Measurements from ENCODE around the gene C1orf159.

Gene C1orf159

DNA sequence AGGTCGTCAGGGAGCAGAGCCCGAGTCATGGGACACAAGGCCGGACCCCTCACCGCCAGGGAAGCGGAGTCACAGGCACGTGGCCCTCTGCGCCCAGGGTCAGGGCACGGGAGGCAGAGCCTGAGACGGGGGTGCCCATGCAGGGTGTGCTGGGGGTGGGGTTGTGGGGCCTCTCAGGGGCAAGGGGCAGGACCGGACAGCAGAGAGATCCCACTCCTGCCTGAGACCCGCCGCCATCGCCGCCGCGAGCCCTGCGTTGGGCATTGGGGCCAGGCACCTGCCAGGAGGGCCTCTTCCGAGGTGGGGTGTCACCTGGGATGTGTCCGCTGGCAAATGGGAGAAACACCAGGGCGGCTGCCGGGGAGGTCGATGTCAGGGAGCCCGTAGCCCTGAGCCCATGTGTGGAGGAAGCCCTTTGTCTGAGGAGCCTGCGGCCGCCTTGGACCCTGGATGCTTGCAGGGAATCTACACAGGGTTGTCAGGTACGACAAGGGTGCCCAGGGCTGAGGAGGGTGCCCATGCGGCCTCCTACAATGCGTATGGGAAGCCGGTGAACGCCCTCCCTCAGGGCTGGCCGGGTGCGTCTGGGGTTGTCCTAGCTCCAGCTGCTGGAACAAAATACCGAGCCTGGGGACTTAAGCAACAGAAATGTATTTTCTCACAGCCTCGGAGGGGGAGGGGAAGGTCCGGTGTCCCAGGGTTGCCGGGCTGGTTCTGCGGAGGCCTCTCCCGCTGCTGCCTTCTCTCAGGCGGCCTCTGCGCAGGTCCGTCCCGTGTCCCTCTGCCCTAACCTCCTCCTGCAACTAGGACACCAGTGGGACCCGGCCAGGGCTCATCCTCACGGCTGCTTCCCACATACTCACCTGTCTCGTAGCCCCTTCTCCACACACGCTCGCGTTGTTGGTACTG, 16.4 kb upstream of the C1orf159 start:
- no peak for DNase-seq

- no peak for DNase-seq
Observed at GRCh38 chr1:1130206-1131120, 14.6 kb upstream of the C1orf159 start.

GRCh38 chr1:1129381-1129821, 13.5 kb upstream of the C1orf159 start:
- no peak for DNase-seq

DNA sequence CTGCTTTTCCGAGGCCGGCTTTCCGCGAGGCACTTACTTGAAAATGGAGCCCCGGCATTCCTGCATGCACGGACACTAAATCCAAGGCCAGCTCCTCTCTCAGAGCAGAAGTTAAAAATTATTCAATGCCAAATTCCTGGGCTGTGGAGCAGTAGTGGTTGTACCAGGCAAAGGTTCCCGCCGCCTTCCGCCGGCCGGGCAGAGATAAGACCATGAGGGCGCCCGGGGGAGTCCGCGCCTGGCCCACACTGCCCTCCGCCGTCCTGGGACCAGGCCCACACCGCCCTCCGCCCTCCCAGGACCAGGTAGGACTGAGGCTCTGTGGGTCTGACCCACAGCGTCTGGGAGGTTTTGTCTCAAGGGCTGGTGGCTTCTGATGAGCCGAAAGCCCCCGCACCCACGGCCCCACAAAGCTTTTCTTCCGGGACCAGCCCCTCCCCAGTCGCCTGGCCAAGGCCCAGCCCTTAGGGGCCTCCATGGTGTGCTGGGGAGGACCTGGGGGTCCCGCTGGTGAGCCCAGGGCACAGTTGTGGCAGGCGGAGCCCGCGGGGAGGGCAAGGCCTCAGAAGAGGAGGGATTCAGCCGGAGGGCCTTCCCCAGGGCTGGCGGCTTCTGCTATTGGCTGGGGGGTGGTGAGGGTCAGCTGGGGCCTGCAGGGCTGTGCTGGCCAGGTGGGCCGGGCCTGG, 12.7 kb upstream of the C1orf159 start:
- no peak for DNase-seq

- DNase-seq = no peak
Observed at GRCh38 chr1:1127551-1128451, 11.9 kb upstream of the C1orf159 start.

- DNase-seq = no peak
Observed at GRCh38 chr1:1125945-1126344, 10.1 kb upstream of the C1orf159 start.

DNA sequence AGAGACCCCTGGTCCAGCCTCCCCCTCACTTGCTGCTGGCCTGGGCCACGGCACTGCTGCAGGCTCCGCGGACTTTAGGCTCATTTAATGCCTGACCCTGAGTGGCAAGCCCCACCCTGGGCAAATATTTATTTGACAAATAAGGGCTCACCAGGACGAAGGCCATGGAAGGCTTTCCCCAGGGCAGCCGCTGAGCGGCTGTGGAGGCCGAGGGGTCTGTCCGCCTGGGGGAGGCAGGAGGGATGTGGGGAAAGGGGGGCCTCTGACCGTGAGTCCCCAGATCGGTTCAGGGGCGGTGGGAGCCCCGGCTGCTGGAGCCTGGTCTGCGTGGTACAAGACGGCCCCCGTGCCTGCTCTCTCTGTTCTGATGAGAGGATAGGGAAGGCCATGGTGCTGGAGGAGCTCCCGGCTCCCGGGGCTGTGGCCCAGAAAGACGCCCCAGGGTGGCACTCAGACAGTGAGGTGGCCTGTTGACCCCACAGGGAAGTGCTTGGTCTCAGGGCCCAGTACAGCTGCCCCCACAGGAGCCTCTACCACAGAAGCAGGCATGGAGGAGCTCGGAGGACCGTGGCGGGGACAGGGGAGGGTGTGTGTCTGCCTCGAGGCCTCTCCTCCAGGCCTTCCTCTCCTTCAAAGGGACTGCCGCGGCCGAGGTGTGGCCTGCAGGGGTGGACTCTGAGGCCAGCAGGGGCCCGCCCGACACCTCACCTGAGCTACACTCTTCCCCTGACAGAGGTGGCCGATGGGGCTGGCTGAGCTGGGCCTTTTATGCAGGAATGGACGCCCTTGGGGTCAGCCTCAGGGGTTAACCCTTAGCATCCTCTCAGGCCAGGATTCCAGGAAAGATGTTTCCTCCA, 9.1 kb upstream of the C1orf159 start:
- DNase-seq = no peak

- no peak for DNase-seq
Observed at GRCh38 chr1:1124508-1124785, 8.6 kb upstream of the C1orf159 start.

DNA sequence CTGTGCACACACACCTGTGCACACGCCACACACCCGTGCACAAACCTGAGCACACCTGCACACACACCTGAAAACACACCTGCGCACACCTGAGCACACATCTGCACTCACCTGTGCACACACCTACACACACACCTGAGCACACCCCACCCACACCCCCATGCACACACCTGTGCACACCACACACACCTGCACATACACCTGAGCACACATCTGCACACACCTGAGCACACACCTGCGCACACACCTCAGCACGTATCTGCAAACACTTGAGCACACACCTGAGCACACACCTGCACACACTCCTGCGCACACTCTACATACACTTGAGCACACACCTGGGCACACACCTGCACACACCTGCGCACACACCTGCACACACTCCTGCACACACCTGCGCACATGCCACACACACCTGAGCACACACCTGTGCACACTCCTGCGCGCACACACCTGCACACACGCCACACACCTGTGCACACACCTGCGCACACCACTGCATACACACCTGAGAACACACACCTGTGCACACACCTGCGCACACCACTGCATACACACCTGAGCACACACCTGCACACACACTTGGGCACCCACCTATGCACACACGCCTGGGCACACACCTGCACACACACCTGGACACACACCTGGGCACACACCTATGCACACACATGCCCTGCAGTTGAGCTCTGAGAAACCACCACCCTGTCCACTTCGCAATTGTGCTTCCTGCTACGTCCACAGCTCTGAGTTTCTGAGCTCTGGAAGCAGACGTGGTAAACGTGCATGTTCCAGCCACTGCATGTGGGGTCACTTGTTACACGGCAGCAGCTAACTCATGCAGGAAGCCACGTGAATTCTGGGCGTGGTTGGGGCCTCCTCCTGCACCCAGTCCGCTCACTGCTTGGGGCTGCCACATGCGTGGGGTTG, 8.0 kb upstream of the C1orf159 start:
- DNase-seq = peak; percentile 47

- DNase-seq = no peak
Observed at GRCh38 chr1:1122981-1123480, 7.1 kb upstream of the C1orf159 start.

GRCh38 chr1:1122078-1122811, 6.4 kb upstream of the C1orf159 start:
- DNase-seq = peak; percentile 61

DNA sequence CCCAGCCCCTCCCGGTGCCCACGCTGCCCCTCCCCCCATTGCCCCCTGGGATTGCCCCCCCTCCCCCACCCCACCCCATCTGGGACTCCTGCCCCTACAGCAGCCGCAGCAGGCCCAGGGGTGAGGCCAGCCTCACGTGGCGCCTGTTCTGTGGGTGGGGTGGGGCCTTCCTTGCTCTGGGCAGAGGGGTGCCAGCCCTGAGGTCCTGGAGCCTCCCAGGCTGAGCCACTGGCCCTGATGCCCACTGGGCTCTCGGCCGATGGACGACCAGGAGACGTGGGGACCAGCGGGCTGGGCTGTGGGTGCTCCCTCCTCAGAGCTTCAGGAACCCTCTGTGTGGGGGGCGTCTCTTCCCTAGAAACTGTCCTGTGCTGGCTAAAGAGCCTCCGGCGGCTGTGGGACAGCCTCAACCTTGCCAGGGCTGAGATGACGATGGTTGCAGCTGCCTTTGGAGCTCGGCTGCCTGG, 5.8 kb upstream of the C1orf159 start:
- DNase-seq = no peak

GRCh38 chr1:1120866-1121591, 5.1 kb upstream of the C1orf159 start:
- DNase-seq = no peak

GRCh38 chr1:1120096-1120495, 4.2 kb upstream of the C1orf159 start:
- no peak for DNase-seq

- no peak for DNase-seq
Observed at GRCh38 chr1:1119272-1119890, 3.5 kb upstream of the C1orf159 start.

DNA sequence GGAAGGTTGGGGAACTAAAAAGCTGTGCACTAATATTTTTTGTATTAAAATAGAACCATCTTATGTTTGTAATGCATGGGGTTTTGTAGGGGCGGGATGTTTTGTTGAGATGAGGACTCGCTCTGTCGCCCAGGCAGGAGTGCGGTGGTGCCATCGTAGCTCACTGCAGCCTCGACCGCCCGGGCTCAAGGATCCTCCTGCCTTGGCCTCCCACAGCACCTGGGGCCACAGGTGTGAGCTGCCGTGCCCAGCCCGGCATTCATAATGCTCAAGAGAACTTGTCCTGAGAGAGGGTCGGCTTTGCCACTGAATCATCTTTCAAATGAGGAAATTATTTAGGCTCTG, 3.0 kb upstream of the C1orf159 start:
- no peak for DNase-seq

DNA sequence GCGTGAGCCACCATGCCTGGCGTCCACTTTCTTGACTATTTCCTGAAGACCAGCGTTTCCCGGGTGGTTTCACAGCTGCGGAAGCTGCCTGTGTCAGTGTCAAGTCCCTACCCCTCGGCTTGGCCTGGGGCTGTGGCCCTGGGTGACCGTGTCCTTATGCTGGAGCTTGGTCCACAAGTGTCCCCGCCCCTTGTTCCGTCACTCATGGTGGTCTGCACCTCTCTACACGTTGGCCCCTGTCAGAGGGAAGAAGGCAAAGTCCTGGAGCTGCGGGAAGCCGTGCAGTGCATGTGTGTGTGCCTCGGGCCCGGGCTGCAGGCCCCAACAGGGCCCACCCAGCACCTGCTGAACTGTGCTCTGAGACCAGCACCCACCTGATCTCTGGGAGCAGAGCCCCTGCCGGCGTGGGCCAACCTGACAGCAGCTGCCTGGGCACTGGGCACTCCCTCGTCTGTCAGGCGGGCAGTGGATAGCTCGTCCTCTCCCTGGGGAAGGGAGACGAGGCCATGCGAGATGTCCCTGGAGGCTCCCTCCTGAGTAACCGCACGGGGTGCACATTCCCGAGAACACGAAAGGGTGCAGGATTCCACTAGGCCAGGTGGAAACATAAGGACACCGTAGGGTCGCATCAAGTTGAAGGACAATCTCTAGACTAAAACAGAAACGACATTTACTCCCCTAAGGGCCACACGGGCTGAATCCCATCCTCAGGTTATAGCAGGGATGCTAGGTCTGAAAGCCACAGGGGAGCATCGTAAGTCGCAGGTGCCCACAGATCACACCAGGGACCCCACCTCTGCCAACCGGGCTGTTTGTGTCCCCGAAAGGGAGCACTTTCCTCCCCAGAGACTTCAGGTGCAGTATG, 2.4 kb upstream of the C1orf159 start:
- no peak for DNase-seq
